Thymus (tissue), 11 donors: ENCODE measurements around the gene LCN10. TPM values are rescaled to one million over a fixed set of nuclear protein-coding genes. Genes with fewer than 3 reads are reported as not detected.
A peak's percentile ranks its signal among the peaks of the same experiment; 100 is the strongest.

Experiments used
- DNase-seq, 9 donors: peaks; one replicate each; pipeline ENCODE4 v3.0.0-alpha.2; 2013; ENCODE audit warnings: low spot score in 9 of 9, low read depth in 6 of 9, missing footprints in 1 of 9
- H3K27ac ChIP-seq, 2 donors: one replicate each; pipeline ENCODE4 v1.5.1; 2013; ENCODE audit warnings: control low read depth in 1 of 2, low read depth in 1 of 2, low read length in 1 of 2, mild to moderate bottlenecking in 1 of 2, moderate library complexity in 1 of 2
- H3K27me3 ChIP-seq, 2 donors: one replicate each; pipeline ENCODE4 v1.5.1; 2013; ENCODE audit warnings: low read length in 1 of 2; ENCODE audit not compliant: control insufficient read depth in 2 of 2, insufficient read depth in 1 of 2
- H3K36me3 ChIP-seq, 2 donors: one replicate each; pipeline ENCODE4 v1.5.1; 2013; ENCODE audit warnings: low read length in 1 of 2, mild to moderate bottlenecking in 1 of 2, moderate library complexity in 1 of 2; ENCODE audit not compliant: control insufficient read depth in 2 of 2, insufficient read depth in 2 of 2
- H3K4me1 ChIP-seq, 2 donors: one replicate each; pipeline ENCODE4 v1.5.1; 2013; ENCODE audit warnings: low read length in 2 of 2; ENCODE audit not compliant: control insufficient read depth in 2 of 2, insufficient read depth in 2 of 2
- H3K4me3 ChIP-seq, 2 donors: one replicate each; pipeline ENCODE4 v1.5.1; 2013; ENCODE audit warnings: low read length in 2 of 2, control low read depth in 1 of 2, mild to moderate bottlenecking in 1 of 2
- H3K9me3 ChIP-seq, 2 donors: one replicate each; pipeline ENCODE4 v1.5.1; 2013; ENCODE audit warnings: low read length in 1 of 2, mild to moderate bottlenecking in 1 of 2; ENCODE audit not compliant: control insufficient read depth in 2 of 2, insufficient read depth in 1 of 2
- WGBS: extraction: QIAGEN DNeasy Blood & Tissue Kit; methylation state at CpG from one replicate; pipeline ENCODE4 v1.1.7; 2013; 5-methylcytosine and 5-hydroxymethylcytosine counted together
- polyA plus RNA-seq: library from polyadenylated mRNA; stranded (reverse); fragments of 200-250 nt; gene quantifications from one replicate; pipeline ENCODE4 v1.2.3, GENCODE V29; 2013
- total RNA-seq: library from RNA; stranded (reverse); fragments of 120-200 nt; gene quantifications from one replicate; pipeline ENCODE4 v1.2.4, GENCODE V29; 2013
- donor health status: healthy.

The LCN10 gene
- total and polyA plus RNA-seq, 2 donors, result 1.2 to 12.5 TPM

DNA sequence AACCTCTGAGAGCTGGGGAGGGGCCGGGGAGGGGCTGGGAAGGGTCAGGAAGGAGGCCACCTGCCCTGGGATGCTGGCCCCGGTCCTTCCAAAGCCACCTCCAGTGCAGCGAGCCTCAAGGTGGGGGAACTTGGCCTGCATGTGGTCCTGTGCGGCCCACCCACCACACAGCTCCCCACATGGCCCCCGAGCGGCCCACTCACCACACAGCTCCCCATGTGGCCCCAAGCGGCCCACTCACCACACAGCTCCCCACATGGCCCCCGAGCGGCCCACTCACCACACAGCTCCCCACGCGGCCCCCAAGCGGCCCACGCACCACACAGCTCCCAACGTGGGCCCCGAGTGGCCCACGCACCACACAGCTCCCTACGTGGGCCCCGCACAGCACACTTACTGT lies 2.0 kb upstream of the LCN10 start:
- peaks cover 3 to 31% of the 10 kb centered on the region in 2 donors for H3K27me3 ChIP-seq
- no peak overlapping the region for H3K4me3 ChIP-seq
- WGBS, result 88% methylated on average over 18 of the region's 18 CpGs
- H3K9me3 ChIP-seq, result peaks cover 0 to 6% of the 10 kb centered on the region in 2 donors
- DNase-seq, result no peak
- no peak overlapping the region for H3K27ac ChIP-seq
- H3K4me1 ChIP-seq, result peaks cover 8 to 32% of the 10 kb centered on the region in 2 donors
- no peaks in the 10 kb centered on the region for H3K36me3 ChIP-seq

DNA sequence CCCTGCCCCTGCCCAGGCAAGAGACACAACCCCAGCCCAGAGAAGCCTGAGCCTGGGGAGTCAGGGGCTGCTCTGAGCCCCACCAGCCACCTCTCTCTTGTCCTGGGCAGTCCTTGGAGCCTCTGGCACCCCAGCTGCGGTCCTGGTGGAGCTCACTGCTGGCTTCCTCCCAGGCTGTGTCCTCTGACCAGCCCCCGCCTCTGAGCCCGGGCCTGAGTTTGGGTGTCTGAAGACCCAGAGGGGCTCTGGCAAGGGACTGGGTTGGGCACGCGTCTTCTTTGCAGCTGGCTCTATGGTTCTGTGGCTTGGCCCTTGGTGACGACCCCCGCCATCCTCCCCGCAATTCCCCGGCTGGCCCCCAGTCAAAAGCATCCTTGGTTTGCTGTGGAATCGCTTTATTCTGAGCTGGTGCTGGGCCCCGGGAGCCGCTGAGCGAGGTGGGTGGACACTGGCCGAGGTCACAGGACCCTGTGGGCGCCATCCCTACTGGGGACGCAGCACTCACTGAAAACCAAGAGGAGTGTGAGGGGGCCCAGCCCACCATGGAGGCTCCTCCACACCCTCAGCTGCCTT lies 985 bp upstream of the LCN10 start:
- WGBS, result 92% methylated on average over 16 of the region's 16 CpGs
- Histone ChIP-seq H3K4me3 (no peak overlapping the region), H3K27me3 (peaks cover 3 to 33% of the 10 kb centered on the region in 2 donors)

DNA sequence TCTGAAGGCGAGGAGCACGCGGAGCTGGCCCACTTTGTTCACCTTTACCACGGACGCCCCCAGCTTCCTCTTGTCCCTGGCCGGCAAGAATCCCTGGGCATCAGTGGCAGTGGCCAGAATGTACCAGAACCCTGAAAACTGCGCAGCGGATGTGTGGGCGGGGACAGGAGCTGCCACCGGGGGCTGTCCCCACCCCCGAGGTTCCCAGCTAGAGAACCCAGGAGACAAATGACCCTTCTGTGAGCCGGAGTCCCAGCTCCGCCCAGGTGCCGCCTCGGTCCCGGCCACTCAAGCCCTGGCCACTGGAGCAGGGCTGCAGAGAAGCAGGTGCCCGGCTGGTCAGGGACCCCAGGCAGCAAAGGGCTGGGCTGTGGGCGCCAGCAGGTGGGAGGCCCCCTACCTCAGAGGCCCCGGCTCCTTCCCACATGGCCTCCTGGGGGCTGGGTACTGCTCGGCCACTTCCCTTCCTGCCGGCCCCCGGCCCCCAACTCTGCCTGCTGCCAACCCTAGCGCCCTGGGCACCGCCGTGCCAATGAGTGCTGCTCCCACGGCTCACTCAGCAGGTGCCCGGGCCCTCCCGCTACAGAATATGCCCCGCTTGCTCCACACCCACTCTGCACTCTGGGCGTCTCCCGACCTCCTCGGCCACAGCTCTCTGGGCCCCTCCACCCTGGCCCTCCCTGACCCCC lies 713 bp downstream of the LCN10 start:
- Histone ChIP-seq H3K4me3 (peak overlapping the region in 1 of 2 donors; percentile 16), H3K4me1 (peaks cover 8 to 27% of the 10 kb centered on the region in 2 donors), H3K36me3 (no peaks in the 10 kb centered on the region), H3K9me3 (peaks cover 0 to 6% of the 10 kb centered on the region in 2 donors), H3K27ac (no peak overlapping the region), H3K27me3 (peaks cover 3 to 33% of the 10 kb centered on the region in 2 donors)
- WGBS, result 11% methylated on average over 32 of the region's 32 CpGs
- DNase-seq, result peak in 1 of 9 donors; percentile 43

More for the DNA sequence above, 985 bp upstream of the LCN10 start:
- peaks cover 8 to 27% of the 10 kb centered on the region in 2 donors for H3K4me1 ChIP-seq
- H3K27ac ChIP-seq, result no peak overlapping the region
- no peak for DNase-seq
- no peaks in the 10 kb centered on the region for H3K36me3 ChIP-seq
- H3K9me3 ChIP-seq, result peaks cover 0 to 6% of the 10 kb centered on the region in 2 donors

DNA sequence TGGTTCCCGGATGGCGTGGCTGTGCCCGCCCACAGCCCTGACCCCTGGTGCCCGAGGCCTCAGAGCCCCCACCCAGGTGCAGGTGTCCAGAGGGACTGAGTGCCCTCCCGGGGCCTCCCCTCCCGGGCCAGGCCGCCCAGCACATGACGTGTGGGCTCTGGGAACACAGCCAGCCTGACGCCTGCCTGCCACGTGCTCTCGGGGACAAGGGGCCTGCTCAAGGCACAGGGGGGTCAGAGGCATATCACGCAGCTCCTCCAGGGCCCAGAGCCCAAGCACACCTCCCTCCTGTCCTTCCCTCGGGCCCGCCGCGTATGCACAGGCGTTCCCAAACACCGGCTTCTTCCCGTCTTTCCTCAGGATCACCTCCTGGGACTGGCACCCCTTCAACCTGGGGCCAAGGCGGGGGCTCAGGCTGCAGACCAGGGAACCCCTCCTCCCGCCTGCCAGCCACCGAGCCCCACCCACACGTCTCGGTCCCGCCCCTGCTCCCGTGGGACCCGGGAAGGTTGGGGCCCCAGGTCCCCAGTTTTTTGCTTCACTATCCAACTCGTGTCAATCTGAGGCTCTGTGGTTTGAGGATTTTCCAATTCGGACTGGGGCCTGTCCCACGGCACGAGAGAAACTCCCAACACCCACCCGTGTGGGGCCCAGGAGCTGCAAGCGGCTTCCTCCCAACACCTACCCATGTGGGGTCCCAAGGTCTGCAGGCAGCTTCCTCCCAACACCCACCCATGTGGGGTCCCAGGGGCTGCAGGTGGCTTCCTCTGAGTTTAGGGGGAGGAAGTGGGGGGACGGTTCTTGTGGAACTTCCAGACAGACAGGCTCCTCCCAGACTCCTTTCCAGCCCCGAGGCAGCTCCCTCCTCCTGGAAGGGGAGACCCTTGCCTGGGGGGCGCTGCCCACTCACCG lies 1.5 kb downstream of the LCN10 start:
- Histone ChIP-seq H3K36me3 (no peaks in the 10 kb centered on the region), H3K9me3 (peaks cover 0 to 6% of the 10 kb centered on the region in 2 donors), H3K27ac (no peak overlapping the region), H3K27me3 (peaks cover 3 to 33% of the 10 kb centered on the region in 2 donors), H3K4me3 (peak overlapping the region; percentile 14 to 16), H3K4me1 (peaks cover 8 to 27% of the 10 kb centered on the region in 2 donors)
- WGBS, result 30% methylated on average over 37 of the region's 37 CpGs
- DNase-seq, result peak in 1 of 9 donors; percentile 58

DNA sequence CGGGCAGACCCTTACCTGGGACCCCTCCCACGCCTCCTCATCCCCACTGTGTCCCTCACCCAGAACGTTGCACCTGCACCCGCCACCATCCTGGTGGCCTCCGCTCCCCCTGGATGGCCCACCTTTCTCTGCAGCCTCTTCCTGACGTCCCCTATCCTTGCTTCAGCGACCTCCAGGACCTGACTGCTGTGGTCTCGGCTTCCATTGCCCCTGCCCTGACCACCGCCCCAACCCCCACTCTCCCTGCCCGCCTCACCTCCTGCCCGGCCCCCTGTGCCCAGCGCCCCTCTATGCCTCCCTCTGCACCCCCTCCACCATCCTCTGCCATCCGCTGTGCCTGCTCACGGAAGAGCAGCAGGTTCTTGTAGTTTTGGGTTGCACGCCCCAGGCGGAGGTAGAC lies 2.2 kb downstream of the LCN10 start:
- Histone ChIP-seq H3K27me3 (peaks cover 3 to 33% of the 10 kb centered on the region in 2 donors), H3K9me3 (peaks cover 0 to 6% of the 10 kb centered on the region in 2 donors), H3K4me1 (peaks cover 8 to 27% of the 10 kb centered on the region in 2 donors), H3K4me3 (no peak overlapping the region), H3K36me3 (no peaks in the 10 kb centered on the region), H3K27ac (no peak overlapping the region)
- DNase-seq, result no peak
- WGBS, result 96% methylated on average over 16 of the region's 16 CpGs

DNA sequence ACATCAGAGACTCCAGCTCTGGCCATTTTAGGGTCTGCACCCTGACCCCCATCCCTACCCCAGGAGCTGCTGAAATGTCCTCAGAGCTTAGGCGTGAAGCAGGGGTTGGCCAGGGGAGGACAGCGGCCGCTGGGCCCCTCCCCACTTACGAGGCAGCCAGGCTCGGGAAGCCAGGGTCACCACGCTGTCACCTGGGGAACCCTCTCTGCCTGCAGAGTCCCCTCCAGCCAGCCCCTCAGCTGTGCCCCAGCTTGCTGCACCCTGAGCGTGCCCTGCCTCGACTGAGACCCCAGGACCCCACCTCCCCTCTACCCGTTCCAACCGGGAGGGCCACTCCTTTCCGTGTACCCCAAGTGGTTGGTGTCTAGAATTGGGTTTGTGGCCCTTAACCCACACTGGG lies 2.7 kb downstream of the LCN10 start:
- Histone ChIP-seq H3K9me3 (peaks cover 0 to 8% of the 10 kb centered on the region in 2 donors), H3K4me3 (no peak overlapping the region), H3K27ac (no peak overlapping the region), H3K36me3 (no peaks in the 10 kb centered on the region), H3K27me3 (peaks cover 3 to 33% of the 10 kb centered on the region in 2 donors), H3K4me1 (peaks cover 8 to 27% of the 10 kb centered on the region in 2 donors)
- no peak for DNase-seq
- 95% methylated on average over 11 of the region's 11 CpGs for WGBS

DNA sequence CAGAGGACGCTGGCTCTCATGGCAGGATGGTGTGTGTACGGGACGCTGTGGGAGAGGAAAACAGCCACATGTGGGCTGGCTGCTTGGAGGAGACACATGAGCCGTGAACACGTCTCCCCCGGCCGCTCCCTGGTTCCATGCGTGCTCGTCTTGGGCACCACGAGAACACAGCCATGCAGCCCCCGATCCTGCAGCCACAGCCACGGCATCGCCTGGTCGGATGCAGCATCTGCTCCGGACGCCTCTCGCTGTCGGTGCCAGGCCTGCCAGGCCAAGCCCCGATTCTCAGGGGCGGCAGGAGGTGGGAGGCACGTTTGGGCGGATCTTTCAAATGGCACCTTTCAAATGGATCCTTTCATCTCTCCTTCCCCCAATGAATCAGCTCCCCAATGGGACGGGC lies 3.2 kb downstream of the LCN10 start:
- H3K27ac ChIP-seq, result no peak overlapping the region
- peaks cover 0 to 11% of the 10 kb centered on the region in 2 donors for H3K9me3 ChIP-seq
- no peaks in the 10 kb centered on the region for H3K36me3 ChIP-seq
- 96% methylated on average over 23 of the region's 23 CpGs for WGBS
- H3K4me3 ChIP-seq, result no peak overlapping the region
- H3K4me1 ChIP-seq, result peaks cover 8 to 27% of the 10 kb centered on the region in 2 donors
- peaks cover 3 to 33% of the 10 kb centered on the region in 2 donors for H3K27me3 ChIP-seq
- no peak for DNase-seq

DNA sequence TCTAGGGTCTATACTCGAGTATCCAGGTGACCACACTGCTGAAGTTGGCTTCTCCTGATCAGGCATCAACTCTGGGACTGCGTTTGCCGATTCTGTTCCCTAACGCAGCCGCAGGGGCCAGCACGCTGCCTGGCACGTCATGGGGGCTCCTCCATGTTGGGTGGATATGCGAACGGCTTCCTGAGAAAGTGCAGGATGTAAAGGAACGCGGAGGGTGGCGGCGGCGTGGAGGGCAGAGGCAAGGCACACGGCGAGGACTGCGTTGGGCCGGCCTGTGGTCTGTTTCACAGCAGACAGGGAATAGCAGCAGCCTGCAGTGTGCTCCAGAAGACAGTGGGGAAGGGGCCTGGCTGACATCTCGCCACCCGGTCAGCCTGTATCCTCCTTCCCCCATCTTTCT lies 3.8 kb downstream of the LCN10 start:
- Histone ChIP-seq H3K36me3 (no peaks in the 10 kb centered on the region), H3K27ac (no peak overlapping the region), H3K4me3 (no peak overlapping the region), H3K27me3 (peaks cover 3 to 33% of the 10 kb centered on the region in 2 donors), H3K4me1 (peaks cover 8 to 28% of the 10 kb centered on the region in 2 donors), H3K9me3 (peaks cover 0 to 12% of the 10 kb centered on the region in 2 donors)
- 97% methylated on average over 20 of the region's 20 CpGs for WGBS
- DNase-seq, result no peak
